Mesenchymal stem cell (in vitro differentiated cells and primary cell): ENCODE results near the gene CAPN12.

ENCODE experiments used
- DNase-seq: peaks from one replicate; pipeline ENCODE4 v3.0.0-alpha.2; 2013
- H2AFZ ChIP-seq: one replicate; pipeline ENCODE4 v1.6.1; 2013; ENCODE audit warnings: low read depth, mild to moderate bottlenecking, control low read depth, inconsistent platforms, low read length, moderate library complexity
- H2AK5ac ChIP-seq: 2 replicates; pipeline ENCODE4 v1.6.1; 2013; ENCODE audit warnings: low read length, moderate library complexity, mild to moderate bottlenecking, inconsistent platforms; ENCODE audit not compliant: severe bottlenecking
- H2BK120ac ChIP-seq: one replicate; pipeline ENCODE4 v1.6.1; 2013; ENCODE audit warnings: low read depth, mild to moderate bottlenecking, inconsistent platforms, low read length, moderate library complexity
- H2BK12ac ChIP-seq, 2 experiments: one replicate each; pipeline ENCODE4 v1.6.1; 2013; ENCODE audit warnings: inconsistent platforms in 2 of 2, low read length in 2 of 2, mild to moderate bottlenecking in 2 of 2, moderate library complexity in 2 of 2, control low read depth in 1 of 2
- H2BK15ac ChIP-seq: one replicate; pipeline ENCODE4 v1.6.1; 2013; ENCODE audit warnings: mild to moderate bottlenecking, low read depth, inconsistent platforms; ENCODE audit not compliant: poor library complexity, severe bottlenecking
- H2BK5ac ChIP-seq: 2 replicates; pipeline ENCODE4 v1.6.1; 2013; ENCODE audit warnings: low read depth, mild to moderate bottlenecking, low read length, control low read depth, inconsistent platforms; ENCODE audit not compliant: poor library complexity, severe bottlenecking
- H3K14ac ChIP-seq, 2 experiments: one replicate each; pipeline ENCODE4 v1.6.1; 2013; ENCODE audit warnings: inconsistent platforms in 2 of 2, low read length in 2 of 2, control low read depth in 1 of 2, mild to moderate bottlenecking in 1 of 2, moderate library complexity in 1 of 2
- H3K18ac ChIP-seq, 2 experiments: one replicate each; pipeline ENCODE4 v1.6.1; 2013; ENCODE audit warnings: inconsistent platforms in 2 of 2, low read length in 2 of 2, control low read depth in 1 of 2, low read depth in 1 of 2, mild to moderate bottlenecking in 1 of 2
- H3K23ac ChIP-seq, 2 experiments: one replicate each; pipeline ENCODE4 v1.6.1; 2013; ENCODE audit warnings: inconsistent platforms in 2 of 2, low read length in 2 of 2, mild to moderate bottlenecking in 2 of 2, moderate library complexity in 2 of 2, control low read depth in 1 of 2
- H3K27ac ChIP-seq: 2 replicates; pipeline ENCODE4 v1.5.1; 2013; ENCODE audit warnings: mild to moderate bottlenecking, moderate library complexity, low read length, control low read depth, inconsistent platforms; ENCODE audit not compliant: poor library complexity, severe bottlenecking
- H3K27me3 ChIP-seq, 2 experiments: 2 replicates each; pipeline versions ENCODE4 v1.6.1 to v1.7.0; 2013; ENCODE audit warnings: low read length in 2 of 2, mild to moderate bottlenecking in 2 of 2, moderate library complexity in 2 of 2, control low read depth in 1 of 2, inconsistent platforms in 1 of 2; ENCODE audit not compliant: control insufficient read depth in 1 of 2, insufficient read depth in 1 of 2
- H3K36me3 ChIP-seq, 2 experiments: 2 replicates each; pipeline versions ENCODE4 v1.6.1 to v1.7.0; 2013; ENCODE audit warnings: low read length in 2 of 2, control low read depth in 1 of 2, inconsistent platforms in 1 of 2, low read depth in 1 of 2, mild to moderate bottlenecking in 1 of 2; ENCODE audit not compliant: insufficient read depth in 2 of 2, control insufficient read depth in 1 of 2
- H3K4ac ChIP-seq, 2 experiments: one replicate each; pipeline ENCODE4 v1.6.1; 2013; ENCODE audit warnings: inconsistent platforms in 2 of 2, low read length in 2 of 2, mild to moderate bottlenecking in 2 of 2, moderate library complexity in 2 of 2, control low read depth in 1 of 2, low read depth in 1 of 2
- H3K4me1 ChIP-seq: 2 replicates; pipeline ENCODE4 v1.6.1; 2013; ENCODE audit warnings: low read depth, low read length, control low read depth; ENCODE audit not compliant: control insufficient read depth, insufficient read depth
- H3K4me2 ChIP-seq: 2 replicates; pipeline ENCODE4 v1.6.1; 2013; ENCODE audit warnings: low read length, mild to moderate bottlenecking, inconsistent platforms; ENCODE audit not compliant: poor library complexity, severe bottlenecking
- H3K4me3 ChIP-seq, 2 experiments: 2 replicates each; pipeline versions ENCODE4 v1.5.1 to v1.7.0; 2013; ENCODE audit warnings: low read length in 2 of 2, mild to moderate bottlenecking in 2 of 2, control low read depth in 1 of 2, low read depth in 1 of 2; ENCODE audit not compliant: insufficient read depth in 1 of 2
- H3K79me1 ChIP-seq: replicated peaks from 2 replicates; pipeline ENCODE4 v1.6.1; 2013; ENCODE audit warnings: mild to moderate bottlenecking, control low read depth, low read length, inconsistent platforms; ENCODE audit not compliant: poor library complexity, severe bottlenecking
- H3K9ac ChIP-seq: 2 replicates; pipeline ENCODE4 v1.7.0; 2013; ENCODE audit warnings: mild to moderate bottlenecking, low read length, moderate library complexity
- H3K9me3 ChIP-seq: 2 replicates; pipeline ENCODE4 v1.7.0; 2013; ENCODE audit warnings: mild to moderate bottlenecking, low read length; ENCODE audit not compliant: control insufficient read depth
- H4K8ac ChIP-seq: one replicate; pipeline ENCODE4 v1.6.1; 2013; ENCODE audit warnings: inconsistent platforms, mild to moderate bottlenecking, low read length, moderate library complexity
- H4K91ac ChIP-seq: one replicate; pipeline ENCODE4 v1.6.1; 2013; ENCODE audit warnings: mild to moderate bottlenecking, low read length, inconsistent platforms
- WGBS: methylation state at CpG from one replicate; pipeline ENCODE4 v1.1.7; 2013; ENCODE audit warnings: mixed read lengths; 5-methylcytosine and 5-hydroxymethylcytosine counted together

Gene CAPN12

DNA sequence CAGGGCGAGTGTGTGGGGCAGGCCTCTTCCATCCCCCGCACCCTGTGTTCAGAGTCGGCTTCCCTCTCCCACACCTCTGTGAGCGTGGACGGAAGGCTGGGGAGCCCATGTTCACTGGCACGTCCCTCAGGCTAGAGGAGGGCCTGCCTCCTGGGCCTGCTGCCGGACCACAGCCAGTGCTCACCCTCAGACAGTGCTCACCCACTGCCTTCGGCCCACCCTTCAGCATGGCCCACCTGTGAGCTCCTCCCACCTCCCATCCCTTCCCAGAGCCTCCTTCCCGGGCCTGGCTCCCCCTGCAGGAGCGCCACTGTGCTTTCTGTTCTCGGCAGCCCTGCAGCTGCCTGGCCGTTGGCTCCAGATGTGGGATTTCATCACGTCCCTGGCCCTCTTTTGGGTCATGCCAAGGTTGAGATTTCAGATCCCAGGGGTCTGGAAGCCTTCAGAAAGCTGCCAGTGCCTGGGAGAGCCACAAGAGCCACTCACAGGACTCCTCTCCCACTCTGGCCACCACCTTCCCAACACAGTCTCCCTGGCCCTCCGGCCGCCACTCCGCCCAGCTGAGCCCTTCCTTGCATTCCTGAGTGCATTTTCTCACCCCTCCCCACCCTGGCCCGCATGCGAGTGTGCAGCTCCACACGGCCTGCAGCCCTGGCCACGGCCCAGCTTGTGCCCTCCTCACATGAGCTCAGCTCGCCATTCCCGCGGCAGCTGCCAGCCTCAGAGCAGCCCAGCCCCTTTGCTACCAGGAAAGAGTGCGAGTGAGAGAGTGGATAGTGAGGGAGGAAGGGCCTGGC, 25.3 kb downstream of the CAPN12 start:
- Histone ChIP-seq H3K4me2 (no peak overlapping the region), H3K4me1 (peaks cover 52% of the 10 kb centered on the region), H2BK120ac (no peak overlapping the region), H4K91ac (peak overlapping the region; percentile 36), H3K27ac (peak overlapping the region; percentile 78), H3K23ac (no peak overlapping the region), H3K36me3 (peaks cover 91 to 92% of the 10 kb centered on the region in 2 experiments), H3K4me3 (no peak overlapping the region), H3K18ac (peak overlapping the region; percentile 9 to 58), H3K9me3 (no peaks in the 10 kb centered on the region), H3K4ac (no peak overlapping the region), H2AK5ac (peak overlapping the region; percentile 40), H2BK15ac (no peak overlapping the region), H3K14ac (no peak overlapping the region), H3K79me1 (peaks cover 22% of the 10 kb centered on the region), H2BK12ac (peak overlapping the region in 1 of 2 experiments; percentile 24), H2AFZ (no peak overlapping the region), H2BK5ac (no peak overlapping the region), H3K27me3 (no peaks in the 10 kb centered on the region), H4K8ac (peak overlapping the region; percentile 42), H3K9ac (no peak overlapping the region)
- peak; percentile 39 for DNase-seq
- whole genome bisulfite sequencing: 84% methylated on average over 24 of the region's 24 CpGs

DNA sequence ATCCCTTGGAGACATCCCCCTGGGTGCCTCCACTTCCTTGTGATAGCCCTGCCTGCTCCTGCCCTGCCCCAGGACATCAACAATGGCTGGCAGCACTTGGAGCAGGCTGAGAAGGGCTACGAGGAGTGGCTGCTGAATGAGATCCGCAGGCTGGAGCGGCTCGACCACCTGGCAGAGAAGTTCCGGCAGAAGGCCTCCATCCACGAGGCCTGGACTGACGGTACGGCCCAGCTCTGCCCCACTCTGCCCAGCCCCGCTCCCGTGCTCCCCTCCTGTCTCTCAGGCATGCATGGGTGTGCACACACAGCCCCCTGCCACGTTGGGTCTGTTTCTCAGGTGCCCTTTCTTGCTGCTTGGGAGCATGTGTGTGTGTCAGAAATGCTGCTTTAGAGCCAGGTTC, 26.4 kb downstream of the CAPN12 start:
- 93% methylated on average over 11 of the region's 11 CpGs for WGBS
- peaks cover 18% of the 10 kb centered on the region for H3K79me1 ChIP-seq
- H3K4ac ChIP-seq: no peak overlapping the region
- no peak overlapping the region for H3K4me2 ChIP-seq
- no peak for DNase-seq
- H3K18ac ChIP-seq: no peak overlapping the region
- no peak overlapping the region for H2BK15ac ChIP-seq
- peaks cover 54% of the 10 kb centered on the region for H3K4me1 ChIP-seq
- H2AK5ac ChIP-seq: no peak overlapping the region
- no peak overlapping the region for H3K9ac ChIP-seq
- H3K4me3 ChIP-seq: no peak overlapping the region
- no peak overlapping the region for H3K23ac ChIP-seq
- no peak overlapping the region for H3K27ac ChIP-seq
- no peak overlapping the region for H2BK120ac ChIP-seq
- no peak overlapping the region for H4K91ac ChIP-seq
- H3K14ac ChIP-seq: no peak overlapping the region
- no peak overlapping the region for H2BK12ac ChIP-seq
- no peaks in the 10 kb centered on the region for H3K27me3 ChIP-seq
- H3K9me3 ChIP-seq: no peaks in the 10 kb centered on the region
- H4K8ac ChIP-seq: no peak overlapping the region
- H2AFZ ChIP-seq: no peak overlapping the region
- peaks cover 86 to 91% of the 10 kb centered on the region in 2 experiments for H3K36me3 ChIP-seq
- no peak overlapping the region for H2BK5ac ChIP-seq

DNA sequence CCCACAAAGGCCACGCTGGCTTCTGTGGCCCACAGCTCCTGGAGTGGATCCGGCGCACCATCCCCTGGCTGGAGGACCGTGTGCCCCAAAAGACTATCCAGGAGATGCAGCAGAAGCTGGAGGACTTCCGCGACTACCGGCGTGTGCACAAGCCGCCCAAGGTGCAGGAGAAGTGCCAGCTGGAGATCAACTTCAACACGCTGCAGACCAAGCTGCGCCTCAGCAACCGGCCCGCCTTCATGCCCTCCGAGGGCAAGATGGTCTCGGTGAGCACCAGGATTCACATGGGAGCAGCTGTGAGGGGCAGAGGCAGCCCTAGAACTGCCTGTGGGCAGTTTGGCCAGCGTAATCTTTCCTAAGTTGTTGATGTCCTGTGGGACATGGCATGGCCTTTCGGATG, 27.2 kb downstream of the CAPN12 start:
- no peak overlapping the region for H3K4me3 ChIP-seq
- no peak overlapping the region for H2BK12ac ChIP-seq
- no peak overlapping the region for H2BK120ac ChIP-seq
- no peaks in the 10 kb centered on the region for H3K9me3 ChIP-seq
- no peak overlapping the region for H4K8ac ChIP-seq
- no peak for DNase-seq
- no peak overlapping the region for H2BK5ac ChIP-seq
- H3K27me3 ChIP-seq: no peaks in the 10 kb centered on the region
- H4K91ac ChIP-seq: no peak overlapping the region
- no peak overlapping the region for H3K4me2 ChIP-seq
- H3K4ac ChIP-seq: no peak overlapping the region
- H3K27ac ChIP-seq: no peak overlapping the region
- no peak overlapping the region for H3K9ac ChIP-seq
- WGBS: 98% methylated on average over 17 of the region's 17 CpGs
- peaks cover 12% of the 10 kb centered on the region for H3K79me1 ChIP-seq
- H3K18ac ChIP-seq: no peak overlapping the region
- H2BK15ac ChIP-seq: no peak overlapping the region
- peaks cover 54% of the 10 kb centered on the region for H3K4me1 ChIP-seq
- H3K36me3 ChIP-seq: peaks cover 86 to 91% of the 10 kb centered on the region in 2 experiments
- H2AFZ ChIP-seq: no peak overlapping the region
- H3K14ac ChIP-seq: peak overlapping the region in 1 of 2 experiments; percentile 15
- H2AK5ac ChIP-seq: no peak overlapping the region
- no peak overlapping the region for H3K23ac ChIP-seq

DNA sequence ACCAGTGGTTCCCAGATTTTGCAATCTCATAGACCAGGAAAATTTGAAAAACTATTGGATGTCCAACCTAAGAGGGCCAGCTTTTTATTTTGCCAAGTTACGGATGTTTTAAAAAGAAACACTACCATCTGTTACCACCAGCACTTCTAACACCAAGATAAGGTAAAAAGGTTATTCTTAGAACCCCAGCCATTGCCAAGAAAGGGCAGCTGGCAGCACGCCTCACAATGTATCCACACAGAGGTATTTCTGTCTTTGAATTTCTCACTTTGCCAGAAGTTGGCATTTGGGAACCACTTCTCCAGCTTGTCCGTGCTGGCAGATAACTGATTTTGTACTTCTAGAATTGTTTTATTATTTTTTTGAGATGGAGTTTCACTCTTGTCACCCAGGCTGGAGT, 28.7 kb downstream of the CAPN12 start:
- no peak overlapping the region for H2AK5ac ChIP-seq
- WGBS: 93% methylated on average over 3 of the region's 3 CpGs

More for the DNA sequence above, 28.7 kb downstream of the CAPN12 start:
- Histone ChIP-seq H2BK5ac (no peak overlapping the region), H3K23ac (no peak overlapping the region), H2BK12ac (no peak overlapping the region), H2AFZ (no peak overlapping the region), H3K18ac (no peak overlapping the region), H3K79me1 (peaks cover 7% of the 10 kb centered on the region), H3K27me3 (no peaks in the 10 kb centered on the region), H4K8ac (no peak overlapping the region), H3K9ac (no peak overlapping the region), H3K4me1 (peaks cover 57% of the 10 kb centered on the region), H3K14ac (no peak overlapping the region), H3K27ac (no peak overlapping the region), H2BK120ac (no peak overlapping the region), H3K9me3 (no peaks in the 10 kb centered on the region), H2BK15ac (no peak overlapping the region), H3K4me2 (no peak overlapping the region), H3K4ac (no peak overlapping the region), H3K4me3 (no peak overlapping the region), H3K36me3 (peaks cover 84 to 89% of the 10 kb centered on the region in 2 experiments), H4K91ac (no peak overlapping the region)
- no peak for DNase-seq
